Testis (tissue), 3 donors: ENCODE data around the gene DENND4B. TPM values are rescaled to one million over a fixed set of nuclear protein-coding genes. Genes with fewer than 3 reads are reported as not detected.
A peak's percentile ranks its signal among the peaks of the same experiment; 100 is the strongest.

Source experiments
- DNase-seq: peaks from one replicate; pipeline ENCODE4 v3.0.0-alpha.2; 2019
- H3K27ac ChIP-seq, 2 donors: fragments of 200-600 bp; sonication (generic); one replicate each; pipeline ENCODE4 v1.5.1; 2019
- H3K27me3 ChIP-seq: fragments of 200-600 bp; sonication (generic); one replicate; pipeline ENCODE4 v1.5.1; 2019
- H3K36me3 ChIP-seq: fragments of 200-600 bp; sonication (generic); one replicate; pipeline ENCODE4 v1.5.1; 2017; ENCODE audit warnings: low read depth; ENCODE audit errors: missing control alignments
- H3K4me1 ChIP-seq: fragments of 200-600 bp; sonication (generic); one replicate; pipeline ENCODE4 v1.5.1; 2019
- H3K4me3 ChIP-seq, 2 donors: fragments of 200-600 bp; sonication (generic); one replicate each; pipeline ENCODE4 v1.5.1; 2017 to 2019
- H3K9me3 ChIP-seq: fragments of 200-600 bp; sonication (generic); one replicate; pipeline ENCODE4 v1.5.1; 2017
- POLR2A ChIP-seq: fragments of 450-650 bp; IDR thresholded peaks from one replicate; pipeline ENCODE4 v1.6.1; 2017; ENCODE audit warnings: antibody characterized with exemption, mild to moderate bottlenecking, moderate library complexity
- WGBS, 2 donors: methylation state at CpG; one replicate each; pipeline ENCODE4 v1.1.5; 2018; 5-methylcytosine and 5-hydroxymethylcytosine counted together
- intact Hi-C: fragments of 100-400 bp; cut with DNase I; formaldehyde crosslinking; loops from one replicate; pipeline ENCODE4 v1.15.1; 2023; ENCODE audit warnings: low total_unique reads
- polyA plus RNA-seq: library from polyadenylated mRNA; stranded (reverse); fragments of 350-450 nt; fragmentation: Illumina TruSeq; extraction: RNeasy Lipid Tissue Mini Kit (QIAGEN cat#74804); gene quantifications from one replicate; pipeline ENCODE4 v1.2.3, GENCODE V29; 2014; ENCODE audit warnings: low read depth, low replicate concordance; ENCODE audit not compliant: insufficient read depth
- total RNA-seq, 2 donors: library from RNA; depleted of rRNA; stranded (reverse); fragments of >200 nt; gene quantifications; one replicate each; pipeline ENCODE4 v1.2.3, GENCODE V29; 2016
- TF ChIP-seq, protein P1 (sequence below), 3 experiments: fragments of 450-650 bp in 2 of 3; fragments of 200-600 bp in 1 of 3; sonication (generic) in 1 of 3; IDR thresholded peaks; one replicate each; pipeline ENCODE4 v1.5.1; 2016 to 2019; ENCODE audit warnings: antibody characterized with exemption in 3 of 3, mild to moderate bottlenecking in 2 of 3, moderate library complexity in 1 of 3

DENND4B gene
- total and polyA plus RNA-seq, 3 donors from 2014 or later: 25.4 to 59.0 (median 54.5) TPM

GRCh38 chr1:153951183-153951582 lies 4.7 kb upstream of the DENND4B start:
- intact Hi-C loops: no loop called here
- H3K27me3 ChIP-seq: no peaks in the 10 kb centered on the region
- peaks cover 13% of the 10 kb centered on the region for H3K4me1 ChIP-seq
- H3K9me3 ChIP-seq: no peaks in the 10 kb centered on the region
- H3K36me3 ChIP-seq: no peaks in the 10 kb centered on the region
- H3K4me3 ChIP-seq: no peak overlapping the region
- no peak for DNase-seq
- TF ChIP-seq POLR2A: no peak
- WGBS, 2 donors: 91 to 93% methylated on average over 11 of the region's 11 CpGs
- no peak overlapping the region for H3K27ac ChIP-seq

DNA sequence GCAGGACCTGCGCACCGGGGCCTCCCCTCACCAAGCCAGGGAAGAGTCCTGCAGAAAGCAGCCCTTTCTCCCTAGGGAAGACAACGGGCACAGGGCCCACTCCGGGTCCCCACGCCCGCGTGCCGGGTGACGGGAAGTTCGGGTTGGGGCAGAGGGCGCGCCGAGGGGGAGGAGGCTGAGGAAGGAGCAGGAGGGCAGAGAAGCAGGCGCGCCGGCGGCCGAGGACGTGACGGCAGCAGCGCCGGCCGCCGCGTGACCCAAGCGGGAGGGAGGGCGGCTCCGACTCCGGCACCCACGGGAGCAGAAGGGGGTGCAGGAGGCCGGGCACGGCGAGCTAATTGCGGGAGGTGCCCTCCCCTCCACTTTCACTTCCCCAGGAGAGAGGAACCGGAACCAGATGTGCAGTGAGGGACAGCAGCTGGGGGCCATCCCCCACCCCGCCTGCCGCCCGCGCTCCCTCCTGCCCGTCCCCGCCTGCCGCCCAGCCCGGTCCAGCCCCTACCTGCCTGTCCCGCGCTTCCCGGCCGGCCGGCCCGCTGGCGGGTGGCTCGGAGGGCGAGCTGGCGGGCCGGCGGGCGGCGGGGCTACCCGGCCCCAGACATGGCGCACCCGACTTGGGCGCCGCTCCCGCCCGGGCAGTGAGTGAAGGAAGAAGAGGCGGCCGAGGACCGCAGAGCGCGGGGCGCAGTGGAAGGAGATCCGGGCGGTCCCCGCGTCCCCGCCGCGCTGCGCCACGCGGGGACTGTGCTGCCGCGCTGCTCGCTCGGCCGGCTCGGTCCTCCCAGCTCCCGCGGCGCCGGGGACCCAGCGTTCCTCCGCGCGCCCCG lies 510 bp downstream of the DENND4B start:
- Histone ChIP-seq H3K4me3 (peak overlapping the region; percentile 65 to 98), H3K27ac (peak overlapping the region; percentile 84 to 98), H3K27me3 (no peaks in the 10 kb centered on the region), H3K4me1 (peaks cover 17% of the 10 kb centered on the region), H3K36me3 (no peaks in the 10 kb centered on the region), H3K9me3 (no peaks in the 10 kb centered on the region)
- intact Hi-C loops: loop anchor here (10.0 kb wide), 1 partner anchor 151 kb away; no protein-coding TSS in a partner anchor
- TF ChIP-seq, protein P1, sequence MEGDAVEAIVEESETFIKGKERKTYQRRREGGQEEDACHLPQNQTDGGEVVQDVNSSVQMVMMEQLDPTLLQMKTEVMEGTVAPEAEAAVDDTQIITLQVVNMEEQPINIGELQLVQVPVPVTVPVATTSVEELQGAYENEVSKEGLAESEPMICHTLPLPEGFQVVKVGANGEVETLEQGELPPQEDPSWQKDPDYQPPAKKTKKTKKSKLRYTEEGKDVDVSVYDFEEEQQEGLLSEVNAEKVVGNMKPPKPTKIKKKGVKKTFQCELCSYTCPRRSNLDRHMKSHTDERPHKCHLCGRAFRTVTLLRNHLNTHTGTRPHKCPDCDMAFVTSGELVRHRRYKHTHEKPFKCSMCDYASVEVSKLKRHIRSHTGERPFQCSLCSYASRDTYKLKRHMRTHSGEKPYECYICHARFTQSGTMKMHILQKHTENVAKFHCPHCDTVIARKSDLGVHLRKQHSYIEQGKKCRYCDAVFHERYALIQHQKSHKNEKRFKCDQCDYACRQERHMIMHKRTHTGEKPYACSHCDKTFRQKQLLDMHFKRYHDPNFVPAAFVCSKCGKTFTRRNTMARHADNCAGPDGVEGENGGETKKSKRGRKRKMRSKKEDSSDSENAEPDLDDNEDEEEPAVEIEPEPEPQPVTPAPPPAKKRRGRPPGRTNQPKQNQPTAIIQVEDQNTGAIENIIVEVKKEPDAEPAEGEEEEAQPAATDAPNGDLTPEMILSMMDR (IDR thresholded peaks at IDR 0.05): no peak
- TF ChIP-seq POLR2A: no peak
- peak; percentile 83 for DNase-seq
- 0 to 1% methylated on average over 5 to 93 of the region's 95 CpGs for WGBS, 2 donors

DNA sequence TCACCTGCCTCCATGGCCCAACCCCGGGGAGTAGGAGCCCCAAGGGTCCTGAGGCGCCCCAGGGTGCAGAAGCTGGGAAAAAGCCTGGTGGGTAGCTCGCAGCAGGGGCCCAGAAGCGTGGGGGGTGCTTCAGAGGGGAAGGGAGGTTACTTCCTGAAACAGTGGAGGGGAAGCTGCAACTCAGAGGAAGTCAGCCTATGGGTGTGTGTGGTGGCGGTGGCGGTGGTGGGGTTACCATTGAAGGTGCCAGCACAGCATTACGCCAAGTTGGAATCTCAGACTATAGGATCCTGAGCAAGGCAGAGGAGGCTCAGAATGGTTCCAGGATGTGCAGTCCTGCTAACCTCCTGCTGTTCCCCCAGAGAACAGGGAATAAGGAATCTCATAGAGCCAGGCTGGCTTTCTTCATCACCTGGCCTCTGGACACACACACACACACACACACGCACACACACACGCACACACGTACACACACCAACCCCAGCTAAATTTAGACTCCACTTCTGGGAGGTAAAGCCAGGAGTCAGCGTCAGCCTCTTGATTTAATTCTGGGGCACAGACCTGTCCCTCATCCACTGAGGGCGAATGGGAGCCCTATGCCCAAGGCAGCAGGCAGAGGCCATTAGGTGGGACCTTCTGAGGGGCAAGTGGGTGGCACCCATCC lies 1.3 kb downstream of the DENND4B start:
- Histone ChIP-seq H3K9me3 (no peaks in the 10 kb centered on the region), H3K4me3 (peak overlapping the region; percentile 65 to 98), H3K27ac (peak overlapping the region; percentile 84 to 98), H3K36me3 (no peaks in the 10 kb centered on the region), H3K4me1 (peaks cover 17% of the 10 kb centered on the region), H3K27me3 (no peaks in the 10 kb centered on the region)
- whole genome bisulfite sequencing, 2 donors: 23 to 34% methylated on average over 6 to 12 of the region's 12 CpGs
- TF ChIP-seq, protein P1 (IDR thresholded peaks at IDR 0.05): no peak
- no peak for TF ChIP-seq POLR2A
- DNase-seq: peak; percentile 36
- intact Hi-C loops: loop anchor here (10.0 kb wide), 1 partner anchor 150 kb away; no protein-coding TSS in a partner anchor

GRCh38 chr1:153944827-153945117 lies 1.7 kb downstream of the DENND4B start:
- peaks cover 17% of the 10 kb centered on the region for H3K4me1 ChIP-seq
- WGBS, 2 donors: 66 to 88% methylated on average over 2 to 3 of the region's 3 CpGs
- no peaks in the 10 kb centered on the region for H3K9me3 ChIP-seq
- TF ChIP-seq, protein P1 (IDR thresholded peaks at IDR 0.05): no peak
- TF ChIP-seq POLR2A: no peak
- peak overlapping the region; percentile 84 to 98 for H3K27ac ChIP-seq
- H3K36me3 ChIP-seq: no peaks in the 10 kb centered on the region
- peak overlapping the region in 1 of 2 donors; percentile 65 for H3K4me3 ChIP-seq
- intact Hi-C loops: loop anchor here (10.0 kb wide), 1 partner anchor 150 kb away; no protein-coding TSS in a partner anchor
- DNase-seq: no peak
- no peaks in the 10 kb centered on the region for H3K27me3 ChIP-seq
